GM21381 (cell line): ENCODE results near the gene DGKA.
"Not testable (repeated sequence)": the region's sequence is repeated elsewhere in the genome, so short reads cannot be mapped to it uniquely, and the experiment has no call there.

Experiments
- ATAC-seq: cut with Tn5 transposase; IDR thresholded peaks from one replicate; pipeline ENCODE4 v1.9.1; 2021; ENCODE audit warnings: mild to moderate bottlenecking, moderate library complexity; ENCODE audit not compliant: unreplicated experiment

DGKA gene

GRCh38 chr12:55996715-55997534 lies 66.0 kb downstream of the DGKA start, which contains the start of gene SUOX:
SUOX (plus strand) TSS chr12:55997276; CDS start chr12:56002222, 4,946 bp downstream.
- ATAC-seq, result peak; percentile 100

- ATAC-seq, result no peak
Measured at GRCh38 chr12:55997535-55997859, 66.5 kb downstream of the DGKA start.

- not testable (repeated sequence) for ATAC-seq
Measured at GRCh38 chr12:55999522-55999921, 68.6 kb downstream of the DGKA start.

- ATAC-seq, result not testable (repeated sequence)
Measured at GRCh38 chr12:55999999-56000540, 69.1 kb downstream of the DGKA start.

GRCh38 chr12:56001487-56002100 lies 70.6 kb downstream of the DGKA start:
- ATAC-seq, result no peak

- not testable (repeated sequence) for ATAC-seq
Measured at GRCh38 chr12:56003376-56003775, 72.4 kb downstream of the DGKA start.
